Naive thymus-derived CD8-positive, alpha-beta T cell (primary cell): ENCODE data around the gene DNAJB7. TPM values are rescaled to one million over a fixed set of nuclear protein-coding genes. Genes with fewer than 3 reads are reported as not detected.
A peak's percentile ranks its signal among the peaks of the same experiment; 100 is the strongest.
"Not testable (repeated sequence)": the region's sequence is repeated elsewhere in the genome, so short reads cannot be mapped to it uniquely, and the experiment has no call there.

ENCODE experiments used
- ATAC-seq, 2 donors: fragments of 150-1000 bp; cut with Tn5 transposase in 1 of 2; sonication (Bioruptor Pico), chemical (Tn5 transposase) in 1 of 2; 1 replicate in 1 of 2; 2 replicates in 1 of 2; pipeline ENCODE4 v1.10.0; 2021; ENCODE audit warnings: mild to moderate bottlenecking in 2 of 2, moderate library complexity in 2 of 2
- POLR2A ChIA-PET: fragments of 350-600 bp; sonication (Branson Sonifier 250); formaldehyde crosslinking; loops from one replicate; lab custom pipeline; 2021; ENCODE audit warnings: antibody characterized with exemption; lab: Charles Lee
- DNase-seq, 10 donors: peaks; one replicate each; pipeline versions ENCODE4 v3.0.0 to v3.0.0-alpha.2; 2020 to 2022
- H3K27ac Mint-ChIP-seq, 10 donors: one replicate each; pipeline ENCODE4 v1.8.0; 2020 to 2022; ENCODE audit warnings: mild to moderate bottlenecking in 10 of 10, mixed read lengths in 10 of 10, moderate library complexity in 4 of 10, inconsistent platforms in 1 of 10
- H3K27me3 Mint-ChIP-seq, 5 donors: one replicate each; pipeline ENCODE4 v1.8.0; 2021 to 2022; ENCODE audit warnings: mixed read lengths in 5 of 5
- H3K36me3 Mint-ChIP-seq, 3 donors: one replicate each; pipeline ENCODE4 v1.8.0; 2020 to 2022; ENCODE audit warnings: mixed read lengths in 3 of 3, mild to moderate bottlenecking in 2 of 3, inconsistent platforms in 1 of 3
- H3K4me1 Mint-ChIP-seq, 4 donors: one replicate each; pipeline ENCODE4 v1.8.0; 2021 to 2022; ENCODE audit warnings: mixed read lengths in 4 of 4
- H3K4me3 Mint-ChIP-seq, 10 donors: one replicate each; pipeline ENCODE4 v1.8.0; 2020 to 2022; ENCODE audit warnings: mild to moderate bottlenecking in 10 of 10, mixed read lengths in 10 of 10, moderate library complexity in 6 of 10, inconsistent platforms in 1 of 10
- H3K9me3 Mint-ChIP-seq, 9 donors: one replicate each; pipeline ENCODE4 v1.8.0; 2020 to 2022; ENCODE audit warnings: mixed read lengths in 9 of 9, mild to moderate bottlenecking in 3 of 9, inconsistent platforms in 1 of 9, moderate library complexity in 1 of 9
- polyA plus RNA-seq, 3 donors: library from polyadenylated mRNA; unstranded; fragments of 300-500 nt; fragmentation: Illumina TruSeq; gene quantifications; one replicate each; pipeline ENCODE4 v1.2.3, GENCODE V29; 2021
- total RNA-seq, 8 experiments: library from RNA in 2 of 8; stranded (reverse) in 2 of 8; gene quantifications; one replicate each; pipeline ENCODE4 v1.2.3 and lab custom pipeline; 2021 to 2026

The DNAJB7 gene
- total RNA-seq (not detected), polyA plus RNA-seq (under 1 TPM; 0.16 to 0.37 (median 0.32) TPM), total RNA-seq (lab: John Stamatoyannopoulos, UW) (0 reads per million in 6 experiments)

GRCh38 chr22:40862013-40862412 is at the start of gene DNAJB7:
TSS of gene DNAJB7 (minus strand) at chr22:40862113. CDS start at chr22:40861994, 119 bp downstream.
- Mint-ChIP-seq H3K4me1 (peaks cover 18 to 65% (median 53%) of the 10 kb centered on the region in 4 donors), H3K27ac (peak within 1 kb of the TSS in 7 of 10 donors; percentile 12 to 72 (median 49)), H3K9me3 (no peaks in the 10 kb centered on the region), H3K27me3 (no peaks in the 10 kb centered on the region), H3K36me3 (peaks cover 0 to 18% (median 2%) of the 10 kb centered on the region in 3 donors), H3K4me3 (no peak within 1 kb of the TSS)
- POLR2A ChIA-PET: no interaction called here
- ATAC-seq (no peak), DNase-seq (no peak)

GRCh38 chr22:40908895-40909294 is 47.0 kb upstream of the DNAJB7 start:
- DNase-seq (no peak), ATAC-seq (no peak)
- Mint-ChIP-seq H3K27ac (no peak overlapping the region), H3K36me3 (peaks cover 0 to 62% (median 13%) of the 10 kb centered on the region in 3 donors), H3K27me3 (no peaks in the 10 kb centered on the region), H3K9me3 (no peaks in the 10 kb centered on the region), H3K4me3 (no peak overlapping the region), H3K4me1 (peaks cover 0 to 2% (median 0%) of the 10 kb centered on the region in 4 donors)
- POLR2A ChIA-PET: no interaction called here

GRCh38 chr22:40904101-40904500 is 42.2 kb upstream of the DNAJB7 start:
- POLR2A ChIA-PET: no interaction called here
- Mint-ChIP-seq H3K36me3 (peaks cover 0 to 42% (median 5%) of the 10 kb centered on the region in 3 donors), H3K27ac (peak overlapping the region in 2 of 10 donors; percentile 13 to 79), H3K9me3 (no peaks in the 10 kb centered on the region), H3K4me3 (no peak overlapping the region), H3K27me3 (no peaks in the 10 kb centered on the region), H3K4me1 (peaks cover 0 to 5% (median 3%) of the 10 kb centered on the region in 4 donors)
- ATAC-seq: no peak
- no peak for DNase-seq

GRCh38 chr22:40898850-40899357 is 37.0 kb upstream of the DNAJB7 start:
- Mint-ChIP-seq H3K4me1 (peaks cover 2 to 7% (median 5%) of the 10 kb centered on the region in 4 donors), H3K27me3 (no peaks in the 10 kb centered on the region), H3K9me3 (no peaks in the 10 kb centered on the region), H3K36me3 (peaks cover 0 to 44% (median 6%) of the 10 kb centered on the region in 3 donors), H3K27ac (peak overlapping the region in 1 of 10 donors; percentile 24), H3K4me3 (no peak overlapping the region)
- POLR2A ChIA-PET: interaction anchor here (0.6 to 1.4 kb wide), 2 partner anchors 190 to 215 kb away, joined by 3 to 6 read pairs; no protein-coding TSS in a partner anchor
- ATAC-seq (peak; percentile 38 to 41), DNase-seq (peak in 3 of 10 donors; percentile 38 to 44 (median 41))

- POLR2A ChIA-PET: no interaction called here
These were observed 32.5 kb upstream of the DNAJB7 start for GRCh38 chr22:40894417-40894816.

GRCh38 chr22:40890881-40891280 is 29.0 kb upstream of the DNAJB7 start:
- H3K36me3 Mint-ChIP-seq: peaks cover 0 to 59% (median 9%) of the 10 kb centered on the region in 3 donors
- H3K4me1 Mint-ChIP-seq: no peaks in the 10 kb centered on the region
- H3K27ac Mint-ChIP-seq: no peak overlapping the region
- no peak for DNase-seq
- no peak overlapping the region for H3K4me3 Mint-ChIP-seq
- POLR2A ChIA-PET: no interaction called here
- ATAC-seq: no peak
- H3K9me3 Mint-ChIP-seq: no peaks in the 10 kb centered on the region
- H3K27me3 Mint-ChIP-seq: no peaks in the 10 kb centered on the region

More at GRCh38 chr22:40894417-40894816, 32.5 kb upstream of the DNAJB7 start:
- Mint-ChIP-seq H3K27ac (peak overlapping the region in 2 of 10 donors; percentile 27 to 46), H3K36me3 (peaks cover 0 to 40% (median 3%) of the 10 kb centered on the region in 3 donors), H3K9me3 (no peaks in the 10 kb centered on the region), H3K27me3 (no peaks in the 10 kb centered on the region), H3K4me1 (peaks cover 2 to 7% (median 5%) of the 10 kb centered on the region in 4 donors), H3K4me3 (no peak overlapping the region)
- DNase-seq (no peak), ATAC-seq (no peak)

- no peak for DNase-seq
- Mint-ChIP-seq H3K27ac (peak overlapping the region in 3 of 10 donors; percentile 26 to 79 (median 72)), H3K36me3 (peaks cover 0 to 61% (median 6%) of the 10 kb centered on the region in 3 donors), H3K27me3 (no peaks in the 10 kb centered on the region), H3K4me3 (no peak overlapping the region), H3K4me1 (no peaks in the 10 kb centered on the region), H3K9me3 (no peaks in the 10 kb centered on the region)
- ATAC-seq: no peak
- POLR2A ChIA-PET: no interaction called here
These were observed 27.2 kb upstream of the DNAJB7 start for GRCh38 chr22:40889116-40889515.

GRCh38 chr22:40878922-40879321 is 17.0 kb upstream of the DNAJB7 start:
- POLR2A ChIA-PET: no interaction called here
- no peaks in the 10 kb centered on the region for H3K27me3 Mint-ChIP-seq
- H3K4me3 Mint-ChIP-seq: no peak overlapping the region
- peaks cover 0 to 49% (median 11%) of the 10 kb centered on the region in 3 donors for H3K36me3 Mint-ChIP-seq
- H3K4me1 Mint-ChIP-seq: peaks cover 0 to 1% (median 0%) of the 10 kb centered on the region in 4 donors
- no peak for ATAC-seq
- no peak for DNase-seq
- H3K27ac Mint-ChIP-seq: no peak overlapping the region
- H3K9me3 Mint-ChIP-seq: no peaks in the 10 kb centered on the region

GRCh38 chr22:40877488-40877887 is 15.6 kb upstream of the DNAJB7 start:
- POLR2A ChIA-PET: interaction anchor here (0.6 kb wide), 1 partner anchor 38 kb away, joined by 3 read pairs; no protein-coding TSS in a partner anchor
- no peak overlapping the region for H3K4me3 Mint-ChIP-seq

GRCh38 chr22:40876907-40877306 is 15.0 kb upstream of the DNAJB7 start:
- Mint-ChIP-seq H3K4me3 (no peak overlapping the region), H3K36me3 (peaks cover 0 to 41% (median 10%) of the 10 kb centered on the region in 3 donors), H3K27me3 (no peaks in the 10 kb centered on the region), H3K27ac (no peak overlapping the region), H3K9me3 (no peaks in the 10 kb centered on the region), H3K4me1 (peaks cover 0 to 1% (median 0%) of the 10 kb centered on the region in 4 donors)
- DNase-seq: no peak
- no peak for ATAC-seq
- POLR2A ChIA-PET: no interaction called here

More at GRCh38 chr22:40877488-40877887, 15.6 kb upstream of the DNAJB7 start:
- no peak for ATAC-seq
- Mint-ChIP-seq H3K27ac (no peak overlapping the region), H3K4me1 (peaks cover 0 to 1% (median 0%) of the 10 kb centered on the region in 4 donors), H3K9me3 (no peaks in the 10 kb centered on the region), H3K27me3 (no peaks in the 10 kb centered on the region), H3K36me3 (peaks cover 0 to 43% (median 9%) of the 10 kb centered on the region in 3 donors)
- no peak for DNase-seq

GRCh38 chr22:40875111-40875510 is 13.2 kb upstream of the DNAJB7 start:
- Mint-ChIP-seq H3K4me3 (no peak overlapping the region), H3K4me1 (no peaks in the 10 kb centered on the region), H3K36me3 (peaks cover 0 to 45% (median 9%) of the 10 kb centered on the region in 3 donors), H3K27ac (no peak overlapping the region), H3K9me3 (no peaks in the 10 kb centered on the region), H3K27me3 (no peaks in the 10 kb centered on the region)
- DNase-seq: no peak
- POLR2A ChIA-PET: no interaction called here
- ATAC-seq: no peak

- no peaks in the 10 kb centered on the region for H3K27me3 Mint-ChIP-seq
- H3K4me3 Mint-ChIP-seq: no peak overlapping the region
- H3K36me3 Mint-ChIP-seq: peaks cover 0 to 47% (median 9%) of the 10 kb centered on the region in 3 donors
- DNase-seq (no peak), ATAC-seq (no peak)
- H3K27ac Mint-ChIP-seq: no peak overlapping the region
- POLR2A ChIA-PET: no interaction called here
- H3K9me3 Mint-ChIP-seq: no peaks in the 10 kb centered on the region
- no peaks in the 10 kb centered on the region for H3K4me1 Mint-ChIP-seq
These were observed 12.1 kb upstream of the DNAJB7 start for GRCh38 chr22:40874016-40874415.

- DNase-seq, ATAC-seq, H3K4me3 Mint-ChIP-seq, H3K27me3 Mint-ChIP-seq, POLR2A ChIA-PET, H3K9me3 Mint-ChIP-seq: not testable (repeated sequence)
- Mint-ChIP-seq H3K4me1 (peaks cover 14 to 30% (median 18%) of the 10 kb centered on the region in 4 donors), H3K27ac (peak overlapping the region in 1 of 10 donors; percentile 48), H3K36me3 (peaks cover 0 to 25% (median 4%) of the 10 kb centered on the region in 3 donors)
These were observed 6.5 kb upstream of the DNAJB7 start for GRCh38 chr22:40868379-40868778.
